ENCODE data around the gene ILDR2. TPM values are rescaled to one million over a fixed set of nuclear protein-coding genes. Genes with fewer than 3 reads are reported as not detected.

Gene ILDR2
- total RNA-seq, 2 donors from 2014 or later, result 0.10 to 0.14 TPM

- intact Hi-C loops (cut with DNase I), result no loop called here
These were observed 2.5 kb downstream of the ILDR2 start for GRCh38 chr1:166972826-166973225.

GRCh38 chr1:166972193-166972592 is 3.1 kb downstream of the ILDR2 start:
- DNase-seq (ENCODE audit: low spot score), result no peak
- intact Hi-C loops (cut with DNase I), result no loop called here

More at GRCh38 chr1:166972826-166973225, 2.5 kb downstream of the ILDR2 start:
- DNase-seq (ENCODE audit: low spot score), result no peak

DNA sequence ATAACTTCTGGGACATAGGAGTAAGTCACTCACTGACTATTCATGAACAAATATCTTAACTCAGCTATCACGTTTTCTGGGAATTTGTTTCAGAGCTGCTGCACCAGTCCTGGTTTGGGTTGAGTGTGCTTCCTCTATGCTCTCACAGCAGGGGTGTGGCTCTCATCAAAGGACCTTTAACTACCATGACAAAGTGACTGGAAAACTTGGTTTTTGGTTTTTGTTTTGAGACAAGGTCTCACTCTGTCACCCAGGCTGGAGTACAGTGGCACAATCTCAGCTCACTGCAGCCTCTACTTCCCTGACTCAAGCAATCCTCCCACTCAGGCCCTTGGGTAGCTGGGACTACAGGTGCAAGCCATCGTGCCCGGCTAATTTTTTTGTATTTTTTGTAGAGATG is 4.1 kb downstream of the ILDR2 start:
- DNase-seq (ENCODE audit: low spot score), result no peak
- intact Hi-C loops (cut with DNase I), result no loop called here

- intact Hi-C loops (cut with DNase I), result no loop called here
- DNase-seq (ENCODE audit: low spot score), result no peak
These were observed 6.2 kb downstream of the ILDR2 start for GRCh38 chr1:166969074-166969677.

DNA sequence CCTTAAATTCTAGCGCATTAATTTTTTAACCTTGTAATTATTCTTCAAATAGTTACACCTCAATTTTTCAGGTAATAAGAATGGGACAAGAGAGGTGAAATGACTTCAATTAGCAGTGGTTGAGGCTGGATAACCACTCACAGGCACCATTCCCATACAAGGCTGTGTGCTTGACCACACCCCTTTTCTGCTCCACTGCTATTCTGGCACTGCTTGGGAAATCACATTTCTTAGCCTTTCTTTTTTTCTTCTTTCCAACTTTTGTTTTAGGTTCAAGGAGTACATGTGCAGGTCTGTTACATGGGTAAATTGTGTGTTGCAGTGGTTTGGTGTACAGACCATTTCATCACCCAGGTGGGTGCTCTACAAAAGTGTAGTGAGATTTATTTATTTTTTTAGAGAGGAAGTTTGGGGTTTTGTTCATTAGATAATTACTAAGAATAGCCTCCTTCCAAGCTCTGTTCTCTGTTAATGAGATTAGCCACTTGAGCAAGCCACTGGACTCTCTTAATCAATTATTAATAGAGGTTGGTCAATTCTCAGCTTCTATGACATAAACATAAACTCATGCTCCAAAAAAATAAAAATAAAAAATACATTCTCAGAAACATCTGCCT is 14.4 kb downstream of the ILDR2 start:
- intact Hi-C loops (cut with DNase I), result no loop called here
- DNase-seq (ENCODE audit: low spot score), result no peak

- intact Hi-C loops (cut with DNase I), result no loop called here
- no peak for DNase-seq (ENCODE audit: low spot score)
These were observed 18.5 kb downstream of the ILDR2 start for GRCh38 chr1:166956872-166957271.

DNA sequence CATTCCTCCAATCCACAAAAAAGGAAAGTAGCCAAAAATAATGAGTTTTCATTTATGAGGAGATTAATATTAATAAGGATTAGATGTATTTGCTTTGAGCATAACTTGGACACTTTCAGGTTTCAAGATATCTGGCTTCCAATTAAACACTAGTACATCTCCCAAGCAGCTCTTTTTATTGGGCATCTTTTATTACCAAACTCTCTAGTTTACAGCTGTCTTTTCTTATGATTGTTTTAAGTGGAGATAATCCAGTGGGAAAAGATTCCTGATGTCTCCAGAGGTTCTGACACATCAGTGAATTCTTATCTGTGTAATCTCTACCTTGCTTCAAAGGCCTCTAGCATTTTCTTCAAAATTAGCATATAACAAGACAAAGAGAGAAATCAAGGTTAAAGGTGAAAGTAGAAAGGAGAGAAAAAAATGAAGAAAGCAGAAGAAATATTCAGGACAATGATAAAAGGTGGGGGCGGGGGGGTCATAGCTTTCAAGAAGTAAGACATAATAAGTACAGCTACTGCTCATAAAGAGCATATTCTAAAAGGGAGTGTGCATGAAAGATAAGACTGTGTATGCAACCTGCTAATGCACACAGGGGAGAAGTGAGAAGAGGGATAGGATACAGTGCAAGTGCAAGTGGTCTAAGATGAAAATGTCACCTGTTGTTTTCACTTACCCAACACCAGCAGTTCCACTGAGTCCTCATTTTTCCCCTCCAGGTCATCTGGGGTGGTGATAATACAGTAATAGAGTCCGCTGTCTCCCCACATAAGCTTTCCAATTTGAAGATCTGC is 19.1 kb downstream of the ILDR2 start:
- intact Hi-C loops (cut with DNase I), result no loop called here
- DNase-seq (ENCODE audit: low spot score), result no peak

- DNase-seq (ENCODE audit: low spot score), result no peak
- intact Hi-C loops (cut with DNase I), result no loop called here
These were observed 21.8 kb downstream of the ILDR2 start for GRCh38 chr1:166953491-166953890.

DNA sequence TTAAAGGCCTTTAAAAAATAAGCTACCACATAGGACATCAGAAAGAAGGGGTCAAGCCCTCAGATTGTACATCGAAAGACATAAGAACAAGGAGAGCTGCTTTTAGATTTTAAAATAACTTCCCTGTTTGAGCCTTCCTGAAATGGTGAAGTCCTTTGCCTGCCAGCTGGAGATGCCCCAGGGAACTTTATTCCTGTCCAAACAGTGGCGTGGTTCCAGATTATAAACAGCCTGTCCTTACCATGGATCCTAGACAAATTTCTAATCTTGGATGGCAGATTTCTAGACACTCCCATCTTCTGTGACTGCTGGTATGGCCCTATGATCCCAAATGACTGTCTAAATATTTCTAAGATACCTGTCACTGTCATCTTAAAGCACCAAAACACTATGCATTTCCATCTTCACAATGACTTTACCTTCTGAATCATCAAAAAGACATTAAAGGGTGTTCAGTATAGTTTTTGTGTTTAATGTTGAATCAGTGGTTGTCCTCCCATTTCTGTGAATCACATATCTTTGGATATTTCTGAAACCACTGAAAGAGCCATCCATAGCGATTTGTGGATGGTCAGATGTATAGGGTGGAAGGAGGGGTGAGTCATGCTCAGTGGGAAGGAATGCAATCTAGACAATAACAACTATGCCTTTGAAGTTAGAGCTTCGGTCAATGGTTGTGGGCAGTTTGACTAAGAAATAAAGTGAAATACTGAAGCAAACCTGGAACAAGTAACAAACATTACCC is 23.2 kb downstream of the ILDR2 start:
- DNase-seq (ENCODE audit: low spot score), result no peak
- intact Hi-C loops (cut with DNase I), result no loop called here

GRCh38 chr1:166951050-166951449 is 24.3 kb downstream of the ILDR2 start:
- DNase-seq (ENCODE audit: low spot score), result no peak
- intact Hi-C loops (cut with DNase I), result no loop called here

DNA sequence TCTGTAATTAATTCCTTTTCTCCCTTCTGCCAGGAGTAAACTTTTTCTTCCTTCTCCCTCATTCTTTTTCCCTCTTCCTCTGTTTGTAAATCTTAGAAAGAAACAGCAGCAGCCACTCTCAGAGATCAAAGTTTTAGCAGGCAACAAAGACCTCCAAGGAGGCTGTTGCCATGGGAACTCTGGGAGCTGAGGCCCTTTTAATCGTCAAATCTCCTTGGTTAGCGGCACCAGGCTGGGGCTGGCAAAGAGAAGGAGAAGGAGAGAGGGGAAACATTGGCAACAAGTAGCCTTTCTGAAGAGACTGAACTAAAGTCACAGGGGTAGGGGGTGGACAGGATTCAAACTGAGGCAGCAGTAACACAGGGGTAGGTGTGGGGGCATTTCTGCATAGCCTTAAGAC is 25.2 kb downstream of the ILDR2 start:
- DNase-seq (ENCODE audit: low spot score), result no peak
- intact Hi-C loops (cut with DNase I), result no loop called here

DNA sequence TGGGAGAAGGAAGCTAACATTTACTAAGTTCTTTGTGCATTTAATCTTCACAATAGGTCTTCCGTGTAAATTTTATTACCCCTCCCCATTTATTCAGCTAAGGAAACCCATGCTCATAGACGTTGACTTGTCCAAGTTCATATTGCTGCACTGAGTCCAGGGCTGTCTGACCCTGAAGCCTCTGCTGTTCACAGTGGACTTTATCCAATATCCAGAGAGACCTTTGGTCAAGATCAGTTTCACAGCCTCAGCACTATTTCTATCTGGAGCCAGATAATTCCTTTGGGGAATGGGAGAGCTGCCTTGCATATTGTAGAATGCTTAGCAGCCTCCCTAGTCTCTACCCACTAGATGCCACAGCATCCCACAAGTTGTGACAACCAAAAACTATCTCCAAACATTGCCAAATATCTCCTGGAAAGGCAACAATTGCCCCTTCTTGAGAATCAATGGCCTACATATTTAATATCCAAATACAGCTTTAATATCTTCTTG is 26.4 kb downstream of the ILDR2 start:
- DNase-seq (ENCODE audit: low spot score), result no peak
- intact Hi-C loops (cut with DNase I), result no loop called here

GRCh38 chr1:166947398-166948043 is 27.8 kb downstream of the ILDR2 start:
- DNase-seq (ENCODE audit: low spot score), result no peak
- intact Hi-C loops (cut with DNase I), result no loop called here

- intact Hi-C loops (cut with DNase I), result no loop called here
- no peak for DNase-seq (ENCODE audit: low spot score)
These were observed 31.0 kb downstream of the ILDR2 start for GRCh38 chr1:166944186-166944967.

- no peak for DNase-seq (ENCODE audit: low spot score)
- intact Hi-C loops (cut with DNase I), result no loop called here
These were observed 35.5 kb downstream of the ILDR2 start for GRCh38 chr1:166939741-166940375.

- no peak for DNase-seq (ENCODE audit: low spot score)
- intact Hi-C loops (cut with DNase I), result no loop called here
These were observed 37.4 kb downstream of the ILDR2 start for GRCh38 chr1:166937962-166938361.

DNA sequence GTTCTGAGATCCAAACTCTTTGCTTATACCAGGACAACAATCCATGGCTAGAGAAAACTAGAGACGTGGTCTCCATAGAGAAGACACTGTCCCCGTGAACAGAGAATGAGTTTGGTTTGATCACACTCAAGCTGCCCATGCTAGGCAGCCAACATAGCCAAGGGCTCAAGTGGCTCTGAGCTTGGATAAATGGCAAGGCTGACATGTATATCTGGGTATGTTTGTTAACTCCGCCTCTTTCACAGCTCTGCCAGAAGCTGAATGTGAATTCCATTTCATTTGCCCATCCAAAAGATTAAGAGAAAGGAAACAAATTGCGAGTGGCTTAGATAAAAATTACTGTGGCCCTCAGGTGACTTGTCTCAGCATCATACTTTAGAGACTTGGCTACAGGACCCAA is 38.0 kb downstream of the ILDR2 start:
- intact Hi-C loops (cut with DNase I), result no loop called here

GRCh38 chr1:166933633-166934032 is 41.7 kb downstream of the ILDR2 start:
- intact Hi-C loops (cut with DNase I), result loop anchor here in 1 of 2 donors (1.0 kb wide), 1 partner anchor 141 kb away; no protein-coding TSS in a partner anchor
- DNase-seq (ENCODE audit: low spot score), result no peak

More for the DNA sequence above, 38.0 kb downstream of the ILDR2 start:
- no peak for DNase-seq (ENCODE audit: low spot score)

All from posterior vena cava (tissue), 2 donors.